ENCODE measurements around the gene AFAP1L2.

The AFAP1L2 gene

GRCh38 chr10:114297136-114297705, 107.1 kb downstream of the AFAP1L2 start:
- H3K4me3 ChIP-seq (ENCODE audit: low read depth, low read length), result no peak overlapping the region
- TF ChIP-seq CTCF (IDR thresholded peaks at IDR 0.05; ENCODE audit: low read depth, low read length), result no peak
- in situ Hi-C loops (cut with HindIII; ENCODE audit: low sequenced_read_pairs), result no loop called here

GRCh38 chr10:114295393-114295792, 108.9 kb downstream of the AFAP1L2 start:
- peak; percentile 8 for DNase-seq (ENCODE audit: low read depth, low spot score)
- H3K4me3 ChIP-seq (ENCODE audit: low read depth, low read length), result no peak overlapping the region
- in situ Hi-C loops (cut with HindIII; ENCODE audit: low sequenced_read_pairs), result no loop called here
- no peak for TF ChIP-seq CTCF (IDR thresholded peaks at IDR 0.05; ENCODE audit: low read depth, low read length)

More at GRCh38 chr10:114297136-114297705, 107.1 kb downstream of the AFAP1L2 start:
- no peak for DNase-seq (ENCODE audit: low read depth, low spot score)

GRCh38 chr10:114294549-114294948, 109.8 kb downstream of the AFAP1L2 start:
- in situ Hi-C loops (cut with HindIII; ENCODE audit: low sequenced_read_pairs), result no loop called here
- no peak for TF ChIP-seq CTCF (IDR thresholded peaks at IDR 0.05; ENCODE audit: low read depth, low read length)
- no peak for DNase-seq (ENCODE audit: low read depth, low spot score)
- H3K4me3 ChIP-seq (ENCODE audit: low read depth, low read length), result no peak overlapping the region

- no peak for DNase-seq (ENCODE audit: low read depth, low spot score)
- H3K4me3 ChIP-seq (ENCODE audit: low read depth, low read length), result no peak overlapping the region
- in situ Hi-C loops (cut with HindIII; ENCODE audit: low sequenced_read_pairs), result no loop called here
- TF ChIP-seq CTCF (IDR thresholded peaks at IDR 0.05; ENCODE audit: low read depth, low read length), result no peak
Measured at GRCh38 chr10:114293075-114293474, 111.2 kb downstream of the AFAP1L2 start.

GRCh38 chr10:114291516-114291915, 112.8 kb downstream of the AFAP1L2 start:
- in situ Hi-C loops (cut with HindIII; ENCODE audit: low sequenced_read_pairs), result no loop called here
- no peak for DNase-seq (ENCODE audit: low read depth, low spot score)
- no peak overlapping the region for H3K4me3 ChIP-seq (ENCODE audit: low read depth, low read length)
- no peak for TF ChIP-seq CTCF (IDR thresholded peaks at IDR 0.05; ENCODE audit: low read depth, low read length)

- no peak for DNase-seq (ENCODE audit: low read depth, low spot score)
- no peak overlapping the region for H3K4me3 ChIP-seq (ENCODE audit: low read depth, low read length)
- in situ Hi-C loops (cut with HindIII; ENCODE audit: low sequenced_read_pairs), result no loop called here
- no peak for TF ChIP-seq CTCF (IDR thresholded peaks at IDR 0.05; ENCODE audit: low read depth, low read length)
Measured at GRCh38 chr10:114291076-114291475, 113.2 kb downstream of the AFAP1L2 start.

All from astrocyte of the spinal cord (primary cell).